ENCODE results near the gene CTXN3. TPM values are rescaled to one million over a fixed set of nuclear protein-coding genes. Genes with fewer than 3 reads are reported as not detected.

CTXN3 gene
- total RNA-seq, 1 donor from 2014 or later = not detected

DNA sequence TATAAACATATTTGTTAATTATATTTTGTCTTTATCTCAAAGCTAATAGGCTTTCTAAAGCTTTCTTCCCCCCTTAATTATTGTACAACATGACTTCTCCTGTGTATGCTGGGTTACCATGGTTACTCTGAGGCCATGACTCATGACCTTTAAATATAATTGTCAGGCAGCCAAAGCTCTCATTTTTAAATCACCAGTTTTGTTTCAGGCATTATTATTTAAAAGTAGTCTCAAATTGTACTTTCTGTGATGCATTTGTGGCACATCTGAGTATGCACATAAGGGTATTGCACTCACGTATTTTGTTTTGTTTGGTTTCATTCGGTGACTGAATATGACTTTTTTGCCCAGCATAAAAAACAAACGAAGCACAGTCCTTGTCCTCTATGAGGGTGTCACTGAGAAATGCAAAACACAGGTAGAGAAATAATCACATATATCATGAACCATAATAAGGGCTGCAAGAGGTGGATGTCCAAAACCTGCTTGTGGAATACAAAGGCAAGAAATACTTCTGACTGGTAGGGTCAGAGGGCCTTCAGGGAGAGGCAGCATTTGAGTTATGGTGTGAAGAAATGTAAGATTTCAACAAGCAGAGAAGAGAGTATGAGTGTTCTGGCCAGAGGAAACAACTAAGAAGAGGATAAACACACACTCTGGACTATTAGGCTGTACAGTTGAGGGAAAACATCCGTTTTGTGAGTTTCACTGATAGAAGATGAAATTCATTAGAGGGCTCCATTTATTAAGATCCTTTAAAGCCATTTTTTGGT, 56.4 kb downstream of the CTXN3 start:
- TF ChIP-seq, protein P1, sequence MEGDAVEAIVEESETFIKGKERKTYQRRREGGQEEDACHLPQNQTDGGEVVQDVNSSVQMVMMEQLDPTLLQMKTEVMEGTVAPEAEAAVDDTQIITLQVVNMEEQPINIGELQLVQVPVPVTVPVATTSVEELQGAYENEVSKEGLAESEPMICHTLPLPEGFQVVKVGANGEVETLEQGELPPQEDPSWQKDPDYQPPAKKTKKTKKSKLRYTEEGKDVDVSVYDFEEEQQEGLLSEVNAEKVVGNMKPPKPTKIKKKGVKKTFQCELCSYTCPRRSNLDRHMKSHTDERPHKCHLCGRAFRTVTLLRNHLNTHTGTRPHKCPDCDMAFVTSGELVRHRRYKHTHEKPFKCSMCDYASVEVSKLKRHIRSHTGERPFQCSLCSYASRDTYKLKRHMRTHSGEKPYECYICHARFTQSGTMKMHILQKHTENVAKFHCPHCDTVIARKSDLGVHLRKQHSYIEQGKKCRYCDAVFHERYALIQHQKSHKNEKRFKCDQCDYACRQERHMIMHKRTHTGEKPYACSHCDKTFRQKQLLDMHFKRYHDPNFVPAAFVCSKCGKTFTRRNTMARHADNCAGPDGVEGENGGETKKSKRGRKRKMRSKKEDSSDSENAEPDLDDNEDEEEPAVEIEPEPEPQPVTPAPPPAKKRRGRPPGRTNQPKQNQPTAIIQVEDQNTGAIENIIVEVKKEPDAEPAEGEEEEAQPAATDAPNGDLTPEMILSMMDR (IDR thresholded peaks at IDR 0.05; ENCODE audit: borderline replicate concordance) = no peak
- Histone ChIP-seq H3K27me3 (ENCODE audit: low read depth) (no peaks in the 10 kb centered on the region), H3K27ac (replicated peaks) (peak overlapping the region; percentile 49), H3K4me3 (no peak overlapping the region), H3K9me3 (replicated peaks) (no peaks in the 10 kb centered on the region), H3K36me3 (no peaks in the 10 kb centered on the region), H3K4me1 (peaks cover 51% of the 10 kb centered on the region)
- intact Hi-C loops (cut with micrococcal nuclease) = no loop called here
- no peak for DNase-seq

DNA sequence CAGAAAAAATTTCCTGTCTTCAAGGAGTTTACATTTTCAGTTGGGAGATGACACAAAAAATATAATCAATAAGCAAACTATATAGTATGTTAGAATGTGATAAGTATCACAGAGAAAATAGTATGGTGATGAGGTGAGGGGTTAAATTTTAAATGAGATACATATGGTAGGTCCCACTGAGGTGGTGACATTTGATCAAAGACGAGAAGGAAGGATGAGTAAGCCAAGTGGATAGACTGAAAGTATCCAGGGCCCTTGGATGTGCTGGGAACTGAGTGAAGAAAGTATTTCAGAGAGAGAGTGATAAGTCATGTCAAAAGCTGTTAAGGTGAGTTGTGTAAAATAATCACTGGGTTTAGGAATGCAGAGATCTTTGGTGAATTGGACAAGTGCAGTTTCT, 57.8 kb downstream of the CTXN3 start:
- Histone ChIP-seq H3K4me3 (no peak overlapping the region), H3K9me3 (replicated peaks) (no peaks in the 10 kb centered on the region), H3K27ac (replicated peaks) (peak overlapping the region; percentile 49), H3K4me1 (peaks cover 51% of the 10 kb centered on the region), H3K27me3 (ENCODE audit: low read depth) (no peaks in the 10 kb centered on the region), H3K36me3 (no peaks in the 10 kb centered on the region)
- TF ChIP-seq, protein P1 (IDR thresholded peaks at IDR 0.05; ENCODE audit: borderline replicate concordance) = no peak
- intact Hi-C loops (cut with micrococcal nuclease) = no loop called here
- DNase-seq = no peak

- no peaks in the 10 kb centered on the region for H3K27me3 ChIP-seq (ENCODE audit: low read depth)
- H3K9me3 ChIP-seq (replicated peaks) = no peaks in the 10 kb centered on the region
- no peak overlapping the region for H3K4me3 ChIP-seq
- no peak for DNase-seq
- TF ChIP-seq, protein P1 (IDR thresholded peaks at IDR 0.05; ENCODE audit: borderline replicate concordance) = no peak
- no peaks in the 10 kb centered on the region for H3K36me3 ChIP-seq
- intact Hi-C loops (cut with micrococcal nuclease) = no loop called here
- peak overlapping the region; percentile 49 for H3K27ac ChIP-seq (replicated peaks)
- H3K4me1 ChIP-seq = peaks cover 46% of the 10 kb centered on the region
Observed at GRCh38 chr5:127707209-127707608, 58.3 kb downstream of the CTXN3 start.

Other genes starting within 250 kb of the CTXN3 start
- gene PRRC1, start 131.4 kb upstream of the CTXN3 start, total RNA-seq = 19.6 TPM
- gene CCDC192, start 54.3 kb downstream of the CTXN3 start, total RNA-seq = not detected

Measured in left ventricle myocardium inferior (tissue), 1 donor.